Fibroblast of the aortic adventitia (primary cell): ENCODE measurements around the gene NONO. TPM values are rescaled to one million over a fixed set of nuclear protein-coding genes. Genes with fewer than 3 reads are reported as not detected.

Experiments used
- DNase-seq: peaks from one replicate; pipeline ENCODE4 v3.0.0-alpha.2; 2010; ENCODE audit warnings: low read depth
- H3K4me3 ChIP-seq: 2 replicates; pipeline ENCODE4 v1.5.1; 2011; ENCODE audit warnings: low read depth, mild to moderate bottlenecking, control low read depth, low read length, moderate library complexity
- total RNA-seq: library from RNA; depleted of rRNA; stranded (reverse); fragments of >200 nt; gene quantifications from 2 replicates; pipeline ENCODE4 v1.2.3, GENCODE V29; 2012; ENCODE audit warnings: low replicate concordance
- TF ChIP-seq, protein P1 (sequence below): IDR thresholded peaks from 2 replicates; pipeline ENCODE4 v1.5.1; 2011; ENCODE audit warnings: mild to moderate bottlenecking, low read length, control low read depth, inconsistent platforms; ENCODE audit not compliant: insufficient read depth

The NONO gene
- total RNA-seq = 330 and 444 TPM in 2 replicates

- peak; percentile 99 for DNase-seq
- H3K4me3 ChIP-seq = peak within 1 kb of the TSS; percentile 75
- TF ChIP-seq, protein P1, sequence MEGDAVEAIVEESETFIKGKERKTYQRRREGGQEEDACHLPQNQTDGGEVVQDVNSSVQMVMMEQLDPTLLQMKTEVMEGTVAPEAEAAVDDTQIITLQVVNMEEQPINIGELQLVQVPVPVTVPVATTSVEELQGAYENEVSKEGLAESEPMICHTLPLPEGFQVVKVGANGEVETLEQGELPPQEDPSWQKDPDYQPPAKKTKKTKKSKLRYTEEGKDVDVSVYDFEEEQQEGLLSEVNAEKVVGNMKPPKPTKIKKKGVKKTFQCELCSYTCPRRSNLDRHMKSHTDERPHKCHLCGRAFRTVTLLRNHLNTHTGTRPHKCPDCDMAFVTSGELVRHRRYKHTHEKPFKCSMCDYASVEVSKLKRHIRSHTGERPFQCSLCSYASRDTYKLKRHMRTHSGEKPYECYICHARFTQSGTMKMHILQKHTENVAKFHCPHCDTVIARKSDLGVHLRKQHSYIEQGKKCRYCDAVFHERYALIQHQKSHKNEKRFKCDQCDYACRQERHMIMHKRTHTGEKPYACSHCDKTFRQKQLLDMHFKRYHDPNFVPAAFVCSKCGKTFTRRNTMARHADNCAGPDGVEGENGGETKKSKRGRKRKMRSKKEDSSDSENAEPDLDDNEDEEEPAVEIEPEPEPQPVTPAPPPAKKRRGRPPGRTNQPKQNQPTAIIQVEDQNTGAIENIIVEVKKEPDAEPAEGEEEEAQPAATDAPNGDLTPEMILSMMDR = peak; percentile 21
Observed at GRCh38 chrX:71283403-71284143, at the start of gene NONO. NONO (plus strand) TSS chrX:71283635; CDS start chrX:71290638, 7,003 bp downstream.

DNA sequence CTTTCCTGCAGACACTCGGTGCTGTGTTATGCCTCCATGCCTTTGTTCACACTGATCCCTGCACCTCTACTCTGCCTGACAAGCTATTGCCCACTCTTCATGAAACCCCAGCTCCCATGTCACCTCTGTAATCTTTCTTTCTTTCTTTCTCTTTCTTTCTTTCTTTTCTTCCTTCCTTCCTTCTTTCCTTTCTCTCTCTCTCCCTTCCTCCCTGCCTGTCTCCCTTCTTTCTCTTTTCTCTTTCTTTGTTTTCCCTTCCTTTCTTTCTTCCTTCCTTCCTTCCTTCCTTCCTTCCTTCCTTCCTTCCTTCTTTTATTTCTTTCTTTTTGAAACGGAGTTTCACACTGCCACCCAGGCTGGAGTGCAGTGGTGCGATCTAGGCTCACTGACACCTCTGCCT, 48.0 kb upstream of the NONO start:
- TF ChIP-seq, protein P1 = no peak
- H3K4me3 ChIP-seq = no peak overlapping the region
- DNase-seq = no peak

DNA sequence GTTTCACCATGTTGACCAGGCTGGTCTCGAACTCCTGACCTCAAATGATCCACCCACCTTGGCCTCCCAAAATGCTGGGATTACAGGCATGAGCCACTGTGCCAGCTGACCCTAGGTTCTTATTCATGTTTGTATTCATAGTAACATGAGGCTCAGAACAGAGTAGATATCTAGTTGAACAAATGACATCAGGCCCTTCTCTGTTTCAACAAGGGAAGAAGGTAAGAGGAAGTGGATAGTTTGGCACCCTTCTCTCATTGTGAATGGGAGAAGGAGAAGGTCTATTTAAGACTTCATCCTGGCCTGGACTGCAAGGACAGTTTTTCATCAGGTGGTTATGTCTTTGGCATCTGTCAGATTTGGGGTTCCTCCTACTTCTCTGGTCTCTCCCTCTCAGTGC, 46.6 kb upstream of the NONO start:
- TF ChIP-seq, protein P1 = no peak
- no peak overlapping the region for H3K4me3 ChIP-seq
- DNase-seq = no peak

GRCh38 chrX:71239781-71240180, 43.7 kb upstream of the NONO start:
- TF ChIP-seq, protein P1 = no peak
- no peak overlapping the region for H3K4me3 ChIP-seq
- DNase-seq = no peak

DNA sequence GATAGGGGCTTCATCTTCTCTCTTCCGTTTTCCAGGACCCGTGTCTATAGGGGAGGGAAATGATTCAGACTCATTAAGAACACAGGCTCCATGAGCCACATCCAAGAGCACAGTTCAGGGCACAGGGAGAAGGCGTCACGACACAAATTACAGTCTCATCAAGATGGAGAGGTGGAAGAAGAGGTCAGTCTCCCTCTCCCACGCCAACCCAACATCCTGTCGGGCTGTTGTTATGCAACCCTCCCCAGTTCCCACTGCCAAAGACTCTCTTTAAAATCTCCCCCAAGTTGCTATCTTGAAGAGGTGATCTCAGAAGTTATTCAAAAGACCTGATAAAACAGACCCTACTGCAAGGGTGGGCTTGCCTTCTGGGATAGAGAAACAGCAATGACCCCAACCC, 42.1 kb upstream of the NONO start:
- DNase-seq = no peak
- no peak overlapping the region for H3K4me3 ChIP-seq
- TF ChIP-seq, protein P1 = no peak

GRCh38 chrX:71244359-71245128, 38.9 kb upstream of the NONO start:
- H3K4me3 ChIP-seq = no peak overlapping the region
- TF ChIP-seq, protein P1 = no peak
- no peak for DNase-seq
